Large intestine (tissue), 3 donors: ENCODE data around the gene GRIA3. TPM values are rescaled to one million over a fixed set of nuclear protein-coding genes. Genes with fewer than 3 reads are reported as not detected.
"Not testable (repeated sequence)": the region's sequence is repeated elsewhere in the genome, so short reads cannot be mapped to it uniquely, and the experiment has no call there.

Experiments used
- DNase-seq, 2 donors: peaks; one replicate each; pipeline versions ENCODE4 v3.0.0 to v3.0.0-alpha.2; 2013
- H3K27ac ChIP-seq: one replicate; pipeline ENCODE4 v1.5.1; 2013; ENCODE audit warnings: low read length
- H3K27me3 ChIP-seq: 2 replicates; pipeline ENCODE4 v1.6.1; 2013; ENCODE audit warnings: low read length; ENCODE audit not compliant: control insufficient read depth, insufficient read depth
- H3K36me3 ChIP-seq: 2 replicates; pipeline ENCODE4 v1.6.1; 2013; ENCODE audit warnings: low read length; ENCODE audit not compliant: control insufficient read depth, insufficient read depth
- H3K4me1 ChIP-seq: one replicate; pipeline ENCODE4 v1.6.1; 2013; ENCODE audit warnings: low read length; ENCODE audit not compliant: control insufficient read depth, insufficient read depth
- H3K4me3 ChIP-seq: one replicate; pipeline ENCODE4 v1.5.1; 2013; ENCODE audit warnings: low read length
- H3K9me3 ChIP-seq: one replicate; pipeline ENCODE4 v1.6.1; 2013; ENCODE audit warnings: mild to moderate bottlenecking, low read depth, low read length, moderate library complexity; ENCODE audit not compliant: control insufficient read depth
- WGBS: methylation state at CpG from one replicate; pipeline ENCODE4 v1.1.5; 2013; ENCODE audit warnings: low lambda C conversion rate; ENCODE audit not compliant: insufficient coverage; 5-methylcytosine and 5-hydroxymethylcytosine counted together
- polyA plus RNA-seq: library from polyadenylated mRNA; unstranded; fragments of 120-200 nt; gene quantifications from one replicate; pipeline ENCODE4 v1.2.1, GENCODE V29; 2013

The GRIA3 gene
- polyA plus RNA-seq, 1 donor, result 0.43 TPM

GRCh38 chrX:123336666-123337065 lies 152.6 kb downstream of the GRIA3 start:
- Histone ChIP-seq H3K4me3 (no peak overlapping the region), H3K36me3 (no peaks in the 10 kb centered on the region), H3K27me3 (no peaks in the 10 kb centered on the region), H3K27ac (no peak overlapping the region), H3K9me3 (no peaks in the 10 kb centered on the region), H3K4me1 (peaks cover 7% of the 10 kb centered on the region)
- no CpG with 5 or more reads among the region's 1 CpG for WGBS
- DNase-seq, result no peak

- Histone ChIP-seq H3K27ac (peak overlapping the region; percentile 42), H3K36me3 (no peaks in the 10 kb centered on the region)
Measured at GRCh38 chrX:123337886-123338639, 154.0 kb downstream of the GRIA3 start.

GRCh38 chrX:123339221-123339905 lies 155.3 kb downstream of the GRIA3 start:
- peak; percentile 23 to 69 for DNase-seq
- WGBS, result no CpG with 5 or more reads among the region's 4 CpGs

More at GRCh38 chrX:123337886-123338639, 154.0 kb downstream of the GRIA3 start:
- H3K4me3 ChIP-seq, result no peak overlapping the region
- peaks cover 7% of the 10 kb centered on the region for H3K4me1 ChIP-seq
- H3K27me3 ChIP-seq, result no peaks in the 10 kb centered on the region
- DNase-seq, result no peak
- no peaks in the 10 kb centered on the region for H3K9me3 ChIP-seq
- 50% methylated on average over 1 of the region's 7 CpGs for WGBS

GRCh38 chrX:123340696-123341095 lies 156.6 kb downstream of the GRIA3 start:
- no CpG with 5 or more reads among the region's 3 CpGs for WGBS
- Histone ChIP-seq H3K9me3 (no peaks in the 10 kb centered on the region), H3K4me3 (no peak overlapping the region), H3K27me3 (no peaks in the 10 kb centered on the region), H3K4me1 (peaks cover 14% of the 10 kb centered on the region), H3K36me3 (no peaks in the 10 kb centered on the region), H3K27ac (peak overlapping the region; percentile 77)
- DNase-seq, result no peak

More at GRCh38 chrX:123339221-123339905, 155.3 kb downstream of the GRIA3 start:
- H3K27ac ChIP-seq, result peak overlapping the region; percentile 77
- no peaks in the 10 kb centered on the region for H3K9me3 ChIP-seq
- no peaks in the 10 kb centered on the region for H3K27me3 ChIP-seq
- H3K36me3 ChIP-seq, result no peaks in the 10 kb centered on the region
- peaks cover 7% of the 10 kb centered on the region for H3K4me1 ChIP-seq
- H3K4me3 ChIP-seq, result no peak overlapping the region

GRCh38 chrX:123348468-123348867 lies 164.4 kb downstream of the GRIA3 start:
- no peak overlapping the region for H3K4me3 ChIP-seq
- WGBS, result no CpG with 5 or more reads among the region's 1 CpG
- no peak overlapping the region for H3K27ac ChIP-seq
- no peak for DNase-seq
- no peaks in the 10 kb centered on the region for H3K27me3 ChIP-seq
- no peaks in the 10 kb centered on the region for H3K36me3 ChIP-seq
- H3K4me1 ChIP-seq, result peaks cover 16% of the 10 kb centered on the region
- H3K9me3 ChIP-seq, result no peaks in the 10 kb centered on the region

GRCh38 chrX:123350226-123350625 lies 166.1 kb downstream of the GRIA3 start:
- WGBS, result no CpG with 5 or more reads among the region's 2 CpGs
- peaks cover 12% of the 10 kb centered on the region for H3K4me1 ChIP-seq
- no peak overlapping the region for H3K27ac ChIP-seq
- H3K36me3 ChIP-seq, result no peaks in the 10 kb centered on the region
- DNase-seq, result no peak
- no peaks in the 10 kb centered on the region for H3K27me3 ChIP-seq
- H3K4me3 ChIP-seq, result no peak overlapping the region
- H3K9me3 ChIP-seq, result no peaks in the 10 kb centered on the region

- H3K27me3 ChIP-seq, result no peaks in the 10 kb centered on the region
Measured at GRCh38 chrX:123357941-123358340, 173.9 kb downstream of the GRIA3 start.

GRCh38 chrX:123358457-123358856 lies 174.4 kb downstream of the GRIA3 start:
- no peaks in the 10 kb centered on the region for H3K27me3 ChIP-seq
- WGBS, result no CpG with 5 or more reads among the region's 4 CpGs
- no peak overlapping the region for H3K27ac ChIP-seq
- no peaks in the 10 kb centered on the region for H3K4me1 ChIP-seq
- H3K36me3 ChIP-seq, result no peaks in the 10 kb centered on the region
- no peak overlapping the region for H3K4me3 ChIP-seq
- no peaks in the 10 kb centered on the region for H3K9me3 ChIP-seq
- no peak for DNase-seq

More at GRCh38 chrX:123357941-123358340, 173.9 kb downstream of the GRIA3 start:
- Histone ChIP-seq H3K4me3 (no peak overlapping the region), H3K9me3 (no peaks in the 10 kb centered on the region), H3K4me1 (no peaks in the 10 kb centered on the region), H3K27ac (no peak overlapping the region), H3K36me3 (no peaks in the 10 kb centered on the region)
- DNase-seq, result no peak

GRCh38 chrX:123361371-123361770 lies 177.3 kb downstream of the GRIA3 start:
- no peak for DNase-seq
- no CpG with 5 or more reads among the region's 1 CpG for WGBS
- Histone ChIP-seq H3K4me3 (no peak overlapping the region), H3K27ac (no peak overlapping the region), H3K9me3 (no peaks in the 10 kb centered on the region), H3K27me3 (no peaks in the 10 kb centered on the region), H3K36me3 (no peaks in the 10 kb centered on the region), H3K4me1 (no peaks in the 10 kb centered on the region)

GRCh38 chrX:123386196-123386595 lies 202.1 kb downstream of the GRIA3 start:
- H3K27me3 ChIP-seq, H3K27ac ChIP-seq, H3K9me3 ChIP-seq, DNase-seq, H3K4me1 ChIP-seq, H3K4me3 ChIP-seq, H3K36me3 ChIP-seq: not testable (repeated sequence)
- 90% methylated on average over 1 of the region's 2 CpGs for WGBS
